ENCODE measurements around the gene AK1.

AK1 gene

GRCh38 chr9:127877566-127877998 lies at the start of gene AK1:
Gene AK1, minus strand, starts transcription at chr9:127877675. Its CDS starts 3,058 bp downstream, at chr9:127874617.
- no peak for DNase-seq

GRCh38 chr9:127926906-127927200 lies 49.4 kb upstream of the AK1 start:
- DNase-seq, result no peak

GRCh38 chr9:127925959-127926905 lies 48.8 kb upstream of the AK1 start:
- DNase-seq, result no peak

GRCh38 chr9:127924736-127925444 lies 47.4 kb upstream of the AK1 start:
- no peak for DNase-seq

GRCh38 chr9:127923771-127924170 lies 46.3 kb upstream of the AK1 start:
- DNase-seq, result no peak

- DNase-seq, result no peak
Observed at GRCh38 chr9:127923046-127923445, 45.6 kb upstream of the AK1 start.

GRCh38 chr9:127921557-127922120 lies 44.2 kb upstream of the AK1 start:
- peak; percentile 76 to 82 for DNase-seq

GRCh38 chr9:127920794-127921193 lies 43.3 kb upstream of the AK1 start:
- DNase-seq, result no peak

- peak in 1 of 2 donors; percentile 82 for DNase-seq
Observed at GRCh38 chr9:127919253-127919815, 41.9 kb upstream of the AK1 start.

GRCh38 chr9:127918183-127919107 lies 41.0 kb upstream of the AK1 start:
- peak in 1 of 2 donors; percentile 15 for DNase-seq

- DNase-seq, result peak in 1 of 2 donors; percentile 81
Observed at GRCh38 chr9:127917603-127918002, 40.1 kb upstream of the AK1 start.

- DNase-seq, result peak; percentile 95
Observed at GRCh38 chr9:127916720-127917581, 39.5 kb upstream of the AK1 start, which contains the start of gene ST6GALNAC4. Gene ST6GALNAC4, minus strand, starts transcription at chr9:127917041. Its CDS starts 622 bp downstream, at chr9:127916419.

GRCh38 chr9:127915801-127916719 lies 38.6 kb upstream of the AK1 start:
- peak; percentile 56 to 84 for DNase-seq

- DNase-seq, result no peak
Observed at GRCh38 chr9:127915325-127915752, 37.9 kb upstream of the AK1 start.

- no peak for DNase-seq
Observed at GRCh38 chr9:127913682-127914081, 36.2 kb upstream of the AK1 start.

GRCh38 chr9:127912882-127913281 lies 35.4 kb upstream of the AK1 start:
- no peak for DNase-seq

GRCh38 chr9:127912296-127912695 lies 34.8 kb upstream of the AK1 start:
- no peak for DNase-seq

- DNase-seq, result peak in 1 of 2 donors; percentile 37
Observed at GRCh38 chr9:127910613-127911205, 33.2 kb upstream of the AK1 start.

- DNase-seq, result no peak
Observed at GRCh38 chr9:127909839-127910273, 32.4 kb upstream of the AK1 start.

GRCh38 chr9:127908660-127908926 lies 31.1 kb upstream of the AK1 start:
- no peak for DNase-seq
